Measurements from ENCODE around the gene NUP188.
"Not testable (repeated sequence)": the region's sequence is repeated elsewhere in the genome, so short reads cannot be mapped to it uniquely, and the experiment has no call there.

NUP188 gene

DNA sequence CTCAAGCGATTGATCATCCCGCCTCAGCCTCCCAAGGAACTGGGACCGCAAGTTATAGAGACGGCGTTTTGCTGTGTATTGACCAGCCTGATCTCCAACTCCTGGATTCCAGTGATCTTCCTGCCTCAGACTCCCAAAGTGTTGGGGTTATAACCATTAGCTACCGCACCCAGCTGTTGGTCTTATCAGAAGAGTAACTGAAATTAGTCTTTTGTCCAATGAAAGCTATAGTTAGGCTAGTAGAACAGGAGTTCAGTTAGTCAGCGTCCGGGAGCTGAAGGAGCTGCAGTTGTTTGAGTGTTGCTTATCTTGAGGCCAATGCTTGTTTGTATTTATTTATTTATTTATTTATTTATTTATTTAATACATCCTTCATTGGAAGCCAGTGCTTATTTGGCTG, 85.7 kb downstream of the NUP188 start:
- DNase-seq: no peak

DNA sequence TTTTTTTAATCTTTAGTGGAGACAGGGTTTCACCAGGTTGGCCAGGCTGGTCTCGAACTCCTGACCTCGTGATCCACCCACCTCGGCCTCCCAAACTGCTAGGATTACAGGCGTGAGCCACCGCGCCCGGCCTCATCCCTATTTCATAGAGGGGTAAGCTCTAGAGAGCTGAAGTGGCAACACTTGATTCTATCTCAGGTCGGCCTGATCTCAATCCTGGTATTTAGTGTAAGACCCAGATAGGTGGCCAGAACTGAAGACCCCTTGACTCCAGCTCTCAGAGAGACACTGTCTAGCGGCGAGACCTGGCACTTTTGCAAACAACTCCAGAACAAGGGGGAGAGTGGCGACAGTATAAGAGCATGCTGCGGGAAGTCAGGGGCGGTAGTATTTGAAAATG, 88.3 kb downstream of the NUP188 start:
- not testable (repeated sequence) for DNase-seq

DNA sequence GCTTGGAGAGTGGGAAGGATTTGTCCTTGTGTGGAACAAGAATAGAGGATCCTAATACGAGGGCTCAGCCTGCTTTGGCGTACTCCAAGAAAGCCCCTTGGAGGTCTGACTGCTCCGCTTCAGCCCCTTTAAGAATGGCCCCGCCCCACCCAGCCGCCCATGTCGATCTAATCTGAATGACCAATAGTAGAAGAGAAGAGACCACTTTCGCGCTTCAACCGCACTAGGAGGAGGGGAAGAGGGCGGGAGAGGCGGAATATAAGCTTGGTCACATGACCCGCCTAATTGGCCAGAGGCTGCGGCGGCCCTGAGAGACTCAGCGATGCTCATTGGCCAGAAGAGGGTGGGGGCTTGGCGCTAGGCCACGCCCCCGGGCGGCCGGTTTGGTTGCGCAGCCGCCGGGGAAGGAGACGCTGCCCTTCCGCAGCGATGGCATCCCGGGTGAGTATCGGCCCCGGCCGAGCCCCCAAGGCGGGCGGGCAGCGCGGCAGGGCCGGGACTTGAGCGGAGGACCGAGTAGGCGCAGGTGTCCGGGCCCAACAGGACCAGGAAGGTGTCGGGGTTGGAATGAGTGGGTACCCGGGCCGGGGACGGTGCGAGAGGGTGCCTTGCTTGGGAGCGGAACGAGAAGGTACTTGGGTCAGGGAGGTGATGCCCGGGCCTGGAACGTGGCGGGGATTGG, 88.9 kb downstream of the NUP188 start, which contains the start of gene MIGA2:
MIGA2 (plus strand) TSS at position 386 of the 682 bp plus-strand sequence. CDS start 3,969 bp downstream, outside the sequence.
- peak; percentile 96 for DNase-seq

DNA sequence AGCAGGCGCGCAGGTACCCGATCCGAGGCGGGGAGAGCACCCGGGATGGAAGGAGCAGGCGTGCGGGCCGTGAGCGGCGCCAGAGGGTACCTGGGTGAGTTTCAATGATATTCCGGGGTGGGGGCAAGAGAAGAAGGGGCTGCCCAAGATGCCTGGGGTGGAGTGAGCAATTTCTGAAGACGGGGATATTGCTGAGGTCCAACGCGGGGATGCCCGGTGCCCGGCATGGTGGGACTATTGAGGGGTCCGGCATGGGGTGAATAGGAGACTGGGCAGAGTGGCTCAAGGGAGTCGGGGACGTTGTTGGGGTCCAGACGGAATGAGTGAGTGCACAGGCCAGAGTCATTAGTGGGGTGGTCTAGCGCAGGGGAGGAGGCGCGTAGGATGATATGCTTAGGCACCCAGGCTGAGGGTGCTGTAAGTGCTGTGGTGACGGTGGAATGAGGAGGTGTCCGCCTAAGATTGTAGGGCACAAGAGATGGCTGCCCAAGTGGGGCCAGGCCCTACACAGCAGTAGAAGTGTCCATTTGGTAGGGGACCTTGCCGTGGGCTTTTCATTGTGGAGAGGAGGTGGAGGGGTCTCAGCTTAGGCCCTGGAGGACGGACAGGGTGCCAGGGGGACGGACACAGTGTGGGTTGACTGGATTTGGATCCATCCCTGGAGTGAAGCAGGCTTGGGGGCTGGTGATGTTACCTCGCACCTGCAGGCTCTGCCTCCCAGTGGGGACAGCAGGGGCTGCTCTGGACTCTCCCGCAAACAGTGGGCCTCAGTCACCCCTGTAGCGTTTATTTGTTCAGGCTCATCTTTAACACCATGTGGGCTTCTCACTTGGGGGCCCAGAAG, 89.6 kb downstream of the NUP188 start:
- DNase-seq: no peak

DNA sequence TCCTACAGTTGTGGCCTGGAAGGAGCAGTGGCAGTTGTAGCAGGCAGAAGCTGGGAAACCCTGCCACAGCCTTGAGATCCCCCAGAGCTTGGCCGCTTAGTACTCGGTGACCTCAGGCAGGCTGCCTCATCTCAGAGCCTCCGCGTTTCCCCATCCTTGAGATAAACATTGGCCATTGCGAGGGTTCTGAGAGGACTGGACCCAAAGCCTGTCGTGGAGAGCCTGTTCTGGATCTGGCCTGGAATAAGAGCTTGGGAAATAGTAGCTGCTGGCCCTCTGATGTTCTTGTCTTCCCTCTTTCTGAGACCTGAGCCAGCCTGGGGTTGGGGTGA, 90.2 kb downstream of the NUP188 start:
- DNase-seq: no peak

DNA sequence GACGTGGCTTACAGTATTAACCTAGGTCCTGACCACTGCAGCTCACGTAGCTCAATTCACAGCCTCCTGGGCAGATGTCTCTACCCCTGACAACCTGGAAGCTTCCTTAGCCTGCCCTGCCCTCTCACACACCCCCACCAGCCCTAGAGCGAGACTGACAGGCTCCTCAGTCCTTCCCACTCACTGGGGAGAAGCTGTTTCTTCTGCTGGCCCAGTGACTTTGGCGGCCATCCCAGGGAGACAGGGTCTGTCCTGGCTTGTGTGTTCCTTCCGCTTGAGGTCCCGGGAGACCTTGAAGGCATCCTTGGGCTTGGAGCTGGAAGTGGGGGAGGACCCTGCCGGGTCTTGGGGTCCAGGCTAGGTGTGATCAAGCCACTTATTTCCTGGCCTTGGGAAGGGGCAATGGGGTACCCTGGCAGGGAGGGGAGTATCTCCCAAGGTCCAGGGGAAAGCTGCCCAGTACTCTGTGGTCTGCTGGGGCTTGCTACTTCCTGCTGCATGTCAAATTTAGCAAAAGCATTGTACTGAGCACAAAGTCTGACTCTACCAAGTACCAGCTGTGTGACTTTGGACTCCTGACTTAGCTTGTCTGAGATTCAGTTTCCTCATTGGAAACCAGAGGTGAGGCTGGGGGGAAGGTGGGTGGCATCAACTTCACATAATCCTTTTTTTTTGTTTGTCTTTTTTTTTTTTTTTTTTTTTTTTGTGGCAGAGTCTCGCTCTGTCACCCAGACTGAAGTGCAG, 90.8 kb downstream of the NUP188 start:
- no peak for DNase-seq

DNA sequence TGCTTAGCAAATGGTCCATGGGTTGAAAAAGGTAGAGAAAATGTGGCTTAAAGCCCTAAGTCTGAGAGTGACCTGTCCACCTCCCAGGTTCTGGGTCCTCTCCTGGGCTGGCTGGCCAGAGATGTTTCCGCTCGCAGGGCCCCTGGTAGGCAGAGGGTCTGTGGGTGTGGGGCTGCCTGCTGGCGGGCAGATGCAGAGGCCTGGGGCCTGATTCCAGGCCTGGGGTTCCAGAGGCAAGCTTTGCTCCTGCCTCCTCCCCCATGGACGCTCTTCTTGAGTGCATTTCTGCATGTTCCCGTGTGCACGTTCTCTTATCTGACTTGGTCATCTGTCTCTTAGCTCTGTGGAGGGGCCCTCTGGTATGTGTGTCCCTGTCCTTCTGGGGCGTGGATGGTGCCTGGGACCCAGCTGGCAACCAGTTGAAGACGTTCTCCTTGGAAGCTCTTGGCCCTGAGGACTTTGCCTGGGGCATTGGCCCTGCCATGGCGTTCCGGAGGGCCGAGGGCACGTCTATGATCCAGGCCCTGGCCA, 92.7 kb downstream of the NUP188 start:
- DNase-seq: no peak

DNA sequence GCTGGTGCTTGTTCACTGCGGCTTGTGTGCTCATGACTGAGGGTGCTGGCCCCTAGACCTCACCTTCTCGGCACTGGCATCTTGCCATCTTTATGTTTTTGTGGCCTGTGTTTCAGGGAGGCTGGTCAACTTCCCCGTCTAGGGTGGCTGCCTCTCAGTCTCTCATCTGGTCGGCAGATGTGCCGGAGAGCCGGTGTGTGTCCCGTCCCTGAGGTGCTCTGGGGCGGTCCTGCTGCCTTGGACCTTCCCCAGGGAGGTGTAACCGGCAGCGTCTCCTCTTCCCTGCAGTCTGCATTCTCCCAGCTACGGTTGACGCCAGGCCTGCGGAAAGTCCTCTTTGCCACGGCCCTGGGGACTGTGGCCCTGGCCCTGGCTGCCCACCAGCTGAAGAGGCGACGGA, 94.5 kb downstream of the NUP188 start:
- DNase-seq: no peak

DNA sequence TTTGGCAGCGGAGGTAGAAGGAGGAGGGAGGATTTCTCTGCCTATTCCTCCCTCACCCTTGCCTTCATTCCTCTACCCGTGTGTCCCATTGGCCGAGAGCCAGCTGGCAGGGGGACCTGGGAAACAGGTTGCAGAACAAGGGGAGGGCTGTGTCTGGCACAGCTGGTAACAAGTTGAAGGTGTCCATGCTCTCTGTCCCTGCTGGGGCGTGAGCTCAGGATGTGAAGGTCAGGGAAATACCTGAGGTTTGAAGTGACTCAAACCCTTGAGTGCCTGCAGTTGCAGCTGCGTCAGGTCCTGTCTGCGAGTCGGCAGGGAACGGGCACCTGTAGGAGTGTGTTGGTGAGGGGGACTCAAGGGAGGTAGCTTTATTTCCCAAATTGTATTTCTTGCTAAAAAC, 105.1 kb downstream of the NUP188 start:
- DNase-seq: no peak

DNA sequence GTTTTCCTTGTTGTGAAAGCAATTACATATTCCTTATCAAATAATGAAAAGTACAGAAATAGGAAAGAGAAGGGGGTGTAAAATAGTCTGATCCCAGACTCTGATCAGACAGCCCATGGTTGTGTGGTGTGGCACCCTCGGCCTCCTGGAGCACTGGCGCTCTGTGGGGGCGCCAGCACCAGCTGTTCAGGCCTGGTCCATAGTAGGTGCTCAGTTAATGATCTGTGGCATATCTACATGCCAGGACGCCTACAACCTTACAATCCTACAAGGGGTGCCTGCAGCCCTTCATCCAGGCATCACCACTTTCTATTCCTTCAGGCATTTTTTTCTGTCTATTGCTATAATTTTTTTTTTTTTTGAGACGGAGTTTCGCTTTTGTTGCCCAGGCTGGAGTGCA, 105.5 kb downstream of the NUP188 start:
- DNase-seq: no peak

DNA sequence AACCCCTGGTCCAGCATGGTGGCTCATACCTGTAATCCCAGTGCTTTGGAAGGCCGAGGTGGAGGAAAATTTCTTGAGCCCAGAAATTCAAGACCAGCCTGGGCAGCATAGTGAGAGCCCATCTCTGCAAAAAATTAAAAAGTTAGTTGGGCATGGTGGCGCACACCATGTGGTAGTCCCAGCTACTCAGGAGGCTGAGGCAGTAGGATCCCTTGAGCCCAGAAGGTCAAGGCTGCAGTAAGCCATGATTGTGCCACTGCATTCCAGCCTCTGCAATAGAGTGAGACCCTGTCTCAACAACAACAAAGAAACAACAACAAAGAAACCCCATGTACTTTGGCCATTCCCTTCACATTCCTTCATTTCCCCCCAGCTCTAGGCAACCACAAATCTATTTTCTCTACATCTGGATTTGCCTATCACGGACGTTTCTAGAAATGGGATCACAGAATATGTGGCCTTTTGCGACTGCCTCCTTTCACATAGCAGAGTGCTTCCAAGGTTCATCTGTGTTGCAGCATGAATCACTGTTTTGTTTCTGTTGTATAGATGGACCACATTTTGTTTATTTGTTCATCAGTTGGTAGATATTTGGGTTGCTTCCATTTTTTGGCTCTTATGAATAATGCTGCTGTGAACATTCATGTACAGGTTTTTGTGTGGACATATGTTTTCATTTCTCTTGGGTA, 106.8 kb downstream of the NUP188 start:
- no peak for DNase-seq

All from stimulated activated naive CD4-positive, alpha-beta T cell treated with Interleukin-2 at 50 U/mL for 16 hours (primary cell).